Urinary bladder (tissue), 4 donors: Measurements from ENCODE around the gene TMEM35A. TPM values are rescaled to one million over a fixed set of nuclear protein-coding genes. Genes with fewer than 3 reads are reported as not detected.
"Not testable (repeated sequence)": the region's sequence is repeated elsewhere in the genome, so short reads cannot be mapped to it uniquely, and the experiment has no call there.

Source experiments
- DNase-seq: peaks from one replicate; pipeline ENCODE4 v3.0.0-alpha.2; 2015; ENCODE audit errors: extremely low spot score
- H3K27ac ChIP-seq: one replicate; pipeline ENCODE4 v1.5.1; 2013; ENCODE audit warnings: low read depth, mild to moderate bottlenecking, moderate library complexity
- H3K36me3 ChIP-seq: one replicate; pipeline ENCODE4 v1.6.1; 2013; ENCODE audit warnings: mild to moderate bottlenecking, moderate library complexity; ENCODE audit not compliant: insufficient read depth
- H3K4me1 ChIP-seq: one replicate; pipeline ENCODE4 v1.6.1; 2013; ENCODE audit warnings: mild to moderate bottlenecking, moderate library complexity; ENCODE audit not compliant: insufficient read depth
- H3K4me3 ChIP-seq: one replicate; pipeline ENCODE4 v1.5.1; 2013; ENCODE audit warnings: low read depth, low read length
- WGBS: extraction: QIAGEN DNeasy Blood & Tissue Kit; methylation state at CpG from one replicate; pipeline ENCODE4 v1.1.7; 2013; 5-methylcytosine and 5-hydroxymethylcytosine counted together
- polyA plus RNA-seq: library from polyadenylated mRNA; stranded (reverse); fragments of 200-250 nt; gene quantifications from one replicate; pipeline ENCODE4 v1.2.3, GENCODE V29; 2013
- total RNA-seq: library from RNA; depleted of rRNA; stranded (reverse); fragments of >200 nt; gene quantifications from one replicate; pipeline ENCODE4 v1.2.3, GENCODE V29; 2014
- donor health status: healthy with polysubstance abuse.
- donor health status: healthy.

TMEM35A gene
- 8.0 TPM for total RNA-seq
- polyA plus RNA-seq = 23.2 TPM

- Histone ChIP-seq H3K27ac (no peak within 1 kb of the TSS), H3K36me3 (no peaks in the 10 kb centered on the region), H3K4me1 (peaks cover 2% of the 10 kb centered on the region), H3K4me3 (peak within 1 kb of the TSS; percentile 28)
- 3% methylated on average over 23 of the region's 23 CpGs for WGBS
- DNase-seq = no peak
These were observed at the start of gene TMEM35A for GRCh38 chrX:101078716-101079598. TSS of gene TMEM35A (plus strand) at chrX:101078879. CDS start at chrX:101079003, 124 bp downstream.

GRCh38 chrX:101029665-101030064 lies 49.0 kb upstream of the TMEM35A start:
- H3K4me3 ChIP-seq = no peak overlapping the region
- no peak overlapping the region for H3K27ac ChIP-seq
- 92% methylated on average over 1 of the region's 1 CpG for WGBS
- H3K4me1 ChIP-seq = no peaks in the 10 kb centered on the region
- no peak for DNase-seq
- peaks cover 3% of the 10 kb centered on the region for H3K36me3 ChIP-seq

GRCh38 chrX:101037231-101037630 lies 41.4 kb upstream of the TMEM35A start:
- no peaks in the 10 kb centered on the region for H3K36me3 ChIP-seq
- no peaks in the 10 kb centered on the region for H3K4me1 ChIP-seq
- no peak for DNase-seq
- H3K27ac ChIP-seq = no peak overlapping the region
- H3K4me3 ChIP-seq = no peak overlapping the region

- Histone ChIP-seq H3K27ac (no peak overlapping the region), H3K4me1 (no peaks in the 10 kb centered on the region), H3K4me3 (no peak overlapping the region), H3K36me3 (no peaks in the 10 kb centered on the region)
- WGBS = 99% methylated on average over 4 of the region's 4 CpGs
- DNase-seq = no peak
These were observed 38.5 kb upstream of the TMEM35A start for GRCh38 chrX:101040197-101040596.

- Histone ChIP-seq H3K36me3 (no peaks in the 10 kb centered on the region), H3K4me1 (no peaks in the 10 kb centered on the region), H3K27ac (no peak overlapping the region), H3K4me3 (peak overlapping the region; percentile 55)
- 14% methylated on average over 5 of the region's 5 CpGs for WGBS
- no peak for DNase-seq
These were observed 27.5 kb upstream of the TMEM35A start for GRCh38 chrX:101051153-101051548.

- Histone ChIP-seq H3K36me3 (no peaks in the 10 kb centered on the region), H3K27ac (peak within 1 kb of the TSS; percentile 82), H3K4me1 (no peaks in the 10 kb centered on the region), H3K4me3 (peak within 1 kb of the TSS; percentile 55)
- DNase-seq = peak; percentile 40
- WGBS = 0% methylated on average over 43 of the region's 43 CpGs
These were observed 27.0 kb upstream of the TMEM35A start, which contains the start of gene TRMT2B for GRCh38 chrX:101051549-101052302. TSS of gene TRMT2B (minus strand) at chrX:101052111. CDS start at chrX:101042289, 9,822 bp downstream.

GRCh38 chrX:101056551-101056950 lies 22.1 kb upstream of the TMEM35A start:
- not testable (repeated sequence) for H3K4me1 ChIP-seq, DNase-seq, H3K4me3 ChIP-seq, H3K36me3 ChIP-seq, H3K27ac ChIP-seq
- WGBS = 86% methylated on average over 4 of the region's 4 CpGs

GRCh38 chrX:101057093-101057714 lies 21.5 kb upstream of the TMEM35A start:
- H3K36me3 ChIP-seq = no peaks in the 10 kb centered on the region
- WGBS = 80% methylated on average over 3 of the region's 3 CpGs
- DNase-seq = no peak
- no peak overlapping the region for H3K27ac ChIP-seq
- no peaks in the 10 kb centered on the region for H3K4me1 ChIP-seq
- H3K4me3 ChIP-seq = no peak overlapping the region

- Histone ChIP-seq H3K27ac (no peak overlapping the region), H3K36me3 (no peaks in the 10 kb centered on the region), H3K4me1 (no peaks in the 10 kb centered on the region), H3K4me3 (no peak overlapping the region)
- no peak for DNase-seq
These were observed 16.5 kb upstream of the TMEM35A start for GRCh38 chrX:101062176-101062575.

- no peak for DNase-seq
- H3K27ac ChIP-seq = no peak overlapping the region
- H3K36me3 ChIP-seq = no peaks in the 10 kb centered on the region
- no peaks in the 10 kb centered on the region for H3K4me1 ChIP-seq
- H3K4me3 ChIP-seq = no peak overlapping the region
- 67% methylated on average over 3 of the region's 3 CpGs for WGBS
These were observed 7.1 kb upstream of the TMEM35A start for GRCh38 chrX:101071582-101071981.

- DNase-seq = no peak
- Histone ChIP-seq H3K4me1 (peaks cover 2% of the 10 kb centered on the region), H3K27ac (no peak overlapping the region), H3K36me3 (no peaks in the 10 kb centered on the region), H3K4me3 (peak overlapping the region; percentile 28)
- WGBS = 26% methylated on average over 8 of the region's 8 CpGs
These were observed 1.1 kb downstream of the TMEM35A start for GRCh38 chrX:101079736-101080270.

- DNase-seq = no peak
- H3K4me3 ChIP-seq = no peak overlapping the region
- WGBS = 49% methylated on average over 3 of the region's 3 CpGs
- no peak overlapping the region for H3K27ac ChIP-seq
- H3K4me1 ChIP-seq = peaks cover 2% of the 10 kb centered on the region
- H3K36me3 ChIP-seq = no peaks in the 10 kb centered on the region
These were observed 1.8 kb downstream of the TMEM35A start for GRCh38 chrX:101080326-101081124.

GRCh38 chrX:101081231-101081630 lies 2.6 kb downstream of the TMEM35A start:
- Histone ChIP-seq H3K4me1 (peaks cover 2% of the 10 kb centered on the region), H3K36me3 (no peaks in the 10 kb centered on the region), H3K27ac (no peak overlapping the region), H3K4me3 (no peak overlapping the region)
- DNase-seq = no peak
- WGBS = 39% methylated on average over 3 of the region's 3 CpGs
